DMS53 treated with DMSO at 0.1 percent for 48 hours (cell line): ENCODE results near the gene CBFA2T2.

Source experiments
- DNase-seq: peaks from one replicate; lab custom pipeline; 2025; ENCODE audit not compliant: unreplicated experiment; lab: John Stamatoyannopoulos, UW

The CBFA2T2 gene

DNA sequence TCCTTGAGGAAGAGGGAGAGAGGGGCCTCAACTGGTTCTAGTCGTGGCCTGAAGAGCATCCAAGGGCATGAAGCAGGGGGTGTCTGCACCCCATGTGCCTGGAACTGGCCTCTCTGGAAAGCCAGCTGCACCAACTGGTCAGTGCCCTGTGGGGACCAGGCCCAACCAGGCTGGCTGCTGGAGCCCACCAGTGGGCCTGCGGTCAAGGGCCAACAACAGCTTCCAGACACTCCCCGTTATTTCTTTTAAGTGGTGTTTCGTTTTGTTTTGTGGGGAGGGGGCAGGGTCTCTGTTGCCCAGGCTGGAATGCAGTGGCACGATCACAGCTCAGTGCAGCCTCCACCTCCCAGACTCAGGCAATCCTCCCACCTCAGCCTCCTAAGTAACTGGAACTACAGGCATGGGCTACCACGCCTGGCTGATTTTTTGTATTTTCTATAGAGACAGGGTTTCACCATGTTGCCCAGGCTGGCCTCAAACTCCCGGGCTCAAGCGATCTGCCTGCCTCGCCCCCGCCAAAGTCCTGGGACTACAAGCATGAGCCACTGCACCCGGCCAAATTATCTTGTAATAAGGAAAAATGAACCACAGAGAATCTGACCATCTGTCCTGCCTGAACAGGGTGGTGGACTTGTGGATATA is 160.3 kb downstream of the CBFA2T2 start:
- no peak for DNase-seq

- peak; percentile 47 for DNase-seq
Observed at GRCh38 chr20:33650753-33651561, 161.1 kb downstream of the CBFA2T2 start.

DNA sequence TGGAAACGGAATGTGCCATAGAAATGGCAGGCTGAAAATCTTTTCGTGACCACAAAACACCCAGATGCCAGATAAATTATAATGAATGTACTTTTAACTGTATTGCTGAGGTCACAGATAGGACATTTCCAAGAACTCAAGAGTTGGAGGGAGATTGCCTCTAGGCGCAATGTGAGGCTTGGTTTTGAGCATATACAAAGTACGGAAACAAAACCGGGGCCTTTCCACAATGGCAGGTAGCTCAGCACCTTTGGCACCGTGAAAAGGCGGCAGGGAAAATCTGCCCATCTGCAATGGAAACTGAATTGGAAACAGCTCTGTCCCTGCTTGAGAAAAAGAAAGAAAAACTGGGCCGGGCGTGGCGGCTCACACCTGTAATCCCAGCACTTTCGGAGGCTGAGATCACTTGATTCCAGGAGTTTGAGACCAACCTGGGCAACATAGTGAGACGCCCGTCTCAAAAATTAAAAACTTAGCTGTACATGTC is 161.7 kb downstream of the CBFA2T2 start:
- DNase-seq, result no peak

GRCh38 chr20:33653218-33653899 is 163.5 kb downstream of the CBFA2T2 start:
- DNase-seq, result peak; percentile 88

GRCh38 chr20:33653900-33654596 is 164.2 kb downstream of the CBFA2T2 start:
- DNase-seq, result peak; percentile 98

- DNase-seq, result no peak
Observed at GRCh38 chr20:33654680-33655161, 164.8 kb downstream of the CBFA2T2 start.

- no peak for DNase-seq
Observed at GRCh38 chr20:33655164-33655563, 165.3 kb downstream of the CBFA2T2 start.

DNA sequence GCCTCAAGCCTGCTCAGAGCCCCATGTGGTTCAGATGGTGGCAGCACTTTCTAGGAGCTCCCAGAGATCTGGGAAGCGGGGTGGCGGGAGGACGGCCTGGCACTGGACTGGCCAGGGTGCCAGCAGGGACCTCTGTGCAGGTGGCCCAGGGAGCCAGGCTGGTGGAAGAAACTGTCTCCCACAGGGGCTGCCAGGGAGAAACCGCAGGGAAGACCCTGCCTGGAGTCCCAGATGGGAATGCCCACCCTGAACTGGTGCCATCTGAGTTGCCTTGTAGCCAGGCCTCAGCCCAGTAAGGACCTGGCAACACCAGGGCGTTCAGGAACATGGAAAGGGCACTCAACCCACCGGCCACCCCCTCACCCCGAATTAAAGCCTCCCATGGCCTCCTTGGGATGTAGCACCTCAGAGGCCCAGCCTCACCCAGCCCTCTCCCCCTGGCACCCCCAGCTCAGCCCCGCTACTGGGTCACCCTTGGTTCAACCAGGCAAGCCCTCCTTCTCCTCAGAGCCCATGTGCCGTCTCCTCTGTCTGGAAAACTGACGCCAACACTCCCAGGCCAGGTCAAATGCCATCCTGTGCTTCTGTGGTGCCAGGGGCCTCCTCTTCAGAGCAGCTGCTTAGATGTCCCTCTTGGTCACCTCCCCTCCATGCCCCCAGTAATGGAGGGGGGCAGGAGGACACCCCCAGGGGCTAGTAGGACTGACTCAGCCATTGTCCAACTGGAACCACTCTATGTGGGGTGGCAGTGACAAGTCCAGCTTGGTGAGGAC is 166.3 kb downstream of the CBFA2T2 start:
- DNase-seq, result no peak

GRCh38 chr20:33656783-33657703 is 167.1 kb downstream of the CBFA2T2 start:
- DNase-seq, result no peak

DNA sequence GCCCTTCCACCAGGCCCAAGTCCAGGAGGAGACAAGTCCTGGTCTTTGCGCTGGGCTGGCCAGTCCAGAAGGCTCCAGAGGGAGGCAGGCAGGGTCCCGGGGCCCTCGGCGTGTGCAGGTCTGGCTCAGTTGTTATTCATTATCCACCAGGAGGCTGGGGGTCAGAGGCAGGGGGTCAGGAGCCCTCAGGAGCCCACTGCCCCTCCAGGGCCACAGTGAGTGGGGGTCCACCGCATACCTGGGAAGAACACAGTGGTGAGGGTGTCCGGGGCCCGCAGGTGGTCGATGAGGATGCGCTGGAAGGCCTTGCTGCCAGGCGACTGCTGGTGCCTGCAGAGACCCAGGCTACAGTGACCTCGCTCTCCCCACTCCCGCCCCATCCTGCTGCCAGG is 167.8 kb downstream of the CBFA2T2 start:
- DNase-seq, result no peak

DNA sequence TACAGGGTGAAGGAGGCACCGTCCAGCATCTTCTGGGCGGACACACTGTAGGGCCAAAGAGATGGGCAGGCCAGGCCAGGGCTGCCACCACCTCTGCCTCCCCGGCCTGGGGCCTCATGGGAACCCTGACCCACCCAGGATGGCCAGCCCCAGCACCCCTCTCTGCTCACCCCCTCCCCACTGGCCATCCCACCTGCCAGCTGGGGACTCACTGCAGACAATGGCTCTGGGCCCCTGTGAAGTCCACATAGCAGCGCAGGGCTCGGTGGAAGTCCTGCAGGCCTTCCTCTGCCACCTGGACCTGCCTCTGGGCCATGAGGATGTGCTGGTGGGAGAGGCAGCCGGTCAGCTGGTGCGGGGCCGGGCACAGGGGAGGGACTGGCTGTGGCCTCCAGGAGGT is 168.6 kb downstream of the CBFA2T2 start:
- DNase-seq, result no peak

GRCh38 chr20:33658929-33659328 is 169.0 kb downstream of the CBFA2T2 start:
- DNase-seq, result no peak

GRCh38 chr20:33659341-33660034 is 169.6 kb downstream of the CBFA2T2 start:
- no peak for DNase-seq

- no peak for DNase-seq
Observed at GRCh38 chr20:33660035-33660684, 170.3 kb downstream of the CBFA2T2 start.

DNA sequence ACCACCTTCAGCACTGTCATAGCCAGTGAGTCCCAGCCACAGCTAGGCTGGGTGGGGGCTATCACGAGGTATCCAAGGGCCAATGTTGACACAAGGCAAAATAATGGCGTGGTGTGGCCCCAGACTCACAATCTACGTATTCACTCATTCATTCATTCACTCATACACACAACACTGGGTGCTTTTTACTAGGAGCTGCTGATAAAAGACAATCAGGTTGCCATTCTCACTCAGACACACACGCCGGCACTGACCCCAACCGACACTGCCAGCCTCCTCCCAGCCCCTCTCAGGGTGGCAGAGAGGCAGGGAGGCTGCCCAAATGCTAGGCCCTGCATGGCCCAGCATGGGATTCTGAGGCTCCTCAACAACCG is 170.8 kb downstream of the CBFA2T2 start:
- no peak for DNase-seq

- DNase-seq, result no peak
Observed at GRCh38 chr20:33662172-33662571, 172.3 kb downstream of the CBFA2T2 start, which contains the start of gene C20orf144. Gene C20orf144, plus strand, starts transcription at chr20:33662327. Its CDS starts 19 bp downstream, at chr20:33662346.

GRCh38 chr20:33663161-33664084 is 173.5 kb downstream of the CBFA2T2 start:
- DNase-seq, result peak; percentile 56
